Natural killer cell (primary cell): ENCODE results near the gene FBXW11. TPM values are rescaled to one million over a fixed set of nuclear protein-coding genes. Genes with fewer than 3 reads are reported as not detected.

Experiments
- ATAC-seq, 3 donors: fragments of 150-1000 bp in 2 of 3; fragments of 200-7000 bp in 1 of 3; cut with Tn5 transposase; 1 replicate in 1 of 3; 2 replicates in 2 of 3; pipeline ENCODE4 v1.10.0; 2021; ENCODE audit warnings: mild to moderate bottlenecking in 2 of 3, moderate library complexity in 2 of 3
- DNase-seq, 2 donors: peaks; one replicate each; pipeline versions ENCODE4 v3.0.0 to v3.0.0-alpha.2; 2013 to 2021; ENCODE audit warnings: mixed read lengths in 1 of 2
- H3K27ac ChIP-seq: one replicate; pipeline ENCODE4 v1.5.1; 2013; ENCODE audit warnings: mild to moderate bottlenecking, low read length
- H3K27me3 ChIP-seq: one replicate; pipeline ENCODE4 v1.6.1; 2013; ENCODE audit warnings: low read length; ENCODE audit not compliant: control insufficient read depth, insufficient read depth
- H3K36me3 ChIP-seq: one replicate; pipeline ENCODE4 v1.6.1; 2013; ENCODE audit warnings: low read length; ENCODE audit not compliant: control insufficient read depth, insufficient read depth
- H3K4me1 ChIP-seq: one replicate; pipeline ENCODE4 v1.6.1; 2013; ENCODE audit warnings: low read length; ENCODE audit not compliant: control insufficient read depth, insufficient read depth
- H3K4me3 ChIP-seq: one replicate; pipeline ENCODE4 v1.5.1; 2013; ENCODE audit warnings: low read length
- H3K9me3 ChIP-seq: one replicate; pipeline ENCODE4 v1.6.1; 2013; ENCODE audit warnings: low read length; ENCODE audit not compliant: control insufficient read depth, insufficient read depth
- H3K27ac Mint-ChIP-seq, 2 donors: one replicate each; pipeline ENCODE4 v1.8.0; 2022; ENCODE audit warnings: mild to moderate bottlenecking in 2 of 2, mixed read lengths in 2 of 2, moderate library complexity in 1 of 2
- H3K27me3 Mint-ChIP-seq, 2 donors: one replicate each; pipeline ENCODE4 v1.8.0; 2022; ENCODE audit warnings: low read depth in 2 of 2, mixed read lengths in 2 of 2
- H3K36me3 Mint-ChIP-seq: one replicate; pipeline ENCODE4 v1.8.0; 2022; ENCODE audit warnings: mixed read lengths
- H3K4me1 Mint-ChIP-seq, 2 donors: one replicate each; pipeline ENCODE4 v1.8.0; 2022; ENCODE audit warnings: mixed read lengths in 2 of 2
- H3K4me3 Mint-ChIP-seq: one replicate; pipeline ENCODE4 v1.8.0; 2022; ENCODE audit warnings: mild to moderate bottlenecking, moderate library complexity, mixed read lengths
- H3K9me3 Mint-ChIP-seq, 2 donors: one replicate each; pipeline ENCODE4 v1.8.0; 2022; ENCODE audit warnings: mixed read lengths in 2 of 2
- WGBS: methylation state at CpG from one replicate; pipeline ENCODE4 v1.1.7; 2013; ENCODE audit warnings: missing lambda C conversion rate; ENCODE audit not compliant: insufficient coverage; 5-methylcytosine and 5-hydroxymethylcytosine counted together
- intact Hi-C: fragments of 100-400 bp; cut with micrococcal nuclease; formaldehyde crosslinking; loops from one replicate; pipeline ENCODE4 v1.14.2; 2022
- total RNA-seq, 4 donors: library from RNA; stranded (reverse); fragments of 120-200 nt in 1 of 4; gene quantifications; one replicate each; pipeline versions ENCODE4 v1.2.3 to v1.2.4, GENCODE V29; 2013 to 2022
- TF ChIP-seq, protein P1 (sequence below): fragments of 200-600 bp; IDR thresholded peaks from one replicate; pipeline ENCODE4 v1.8.0; 2022; ENCODE audit warnings: antibody characterized with exemption

FBXW11 gene
- total RNA-seq, 3 donors from 2014 or later (not counting 1 experiment from before 2014, with no cell fraction given): 26.7 to 40.3 (median 39.5) TPM

DNA sequence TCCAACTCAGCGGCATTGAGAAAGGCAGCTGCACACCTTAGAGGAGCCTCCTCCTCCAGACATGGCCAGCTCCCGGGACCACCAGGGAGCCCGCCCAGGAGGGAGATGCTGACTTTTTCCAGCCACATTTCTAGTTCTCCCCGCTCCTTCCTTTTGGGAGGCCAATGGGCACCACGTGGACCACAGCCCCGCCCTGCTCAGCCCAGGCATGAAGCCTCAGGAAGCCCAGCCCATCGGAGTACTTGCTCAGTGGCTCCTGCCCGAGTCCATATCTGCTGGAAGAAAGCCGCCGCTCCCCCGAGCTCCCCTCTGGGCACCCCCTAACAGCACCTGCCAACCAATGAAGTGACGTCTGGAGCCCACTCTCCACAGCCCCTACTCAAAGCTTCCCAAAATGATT, 168.4 kb downstream of the FBXW11 start:
- H3K27me3 ChIP-seq: no peaks in the 10 kb centered on the region
- no peak for DNase-seq
- Mint-ChIP-seq H3K27me3 (peaks cover 0 to 2% of the 10 kb centered on the region in 2 donors), H3K36me3 (no peaks in the 10 kb centered on the region), H3K4me1 (peaks cover 21 to 22% of the 10 kb centered on the region in 2 donors), H3K9me3 (no peaks in the 10 kb centered on the region), H3K27ac (no peak overlapping the region), H3K4me3 (no peak overlapping the region)
- intact Hi-C loops: no loop called here
- H3K4me1 ChIP-seq: peaks cover 10% of the 10 kb centered on the region
- 81% methylated on average over 11 of the region's 12 CpGs for WGBS
- no peaks in the 10 kb centered on the region for H3K9me3 ChIP-seq
- TF ChIP-seq, protein P1, sequence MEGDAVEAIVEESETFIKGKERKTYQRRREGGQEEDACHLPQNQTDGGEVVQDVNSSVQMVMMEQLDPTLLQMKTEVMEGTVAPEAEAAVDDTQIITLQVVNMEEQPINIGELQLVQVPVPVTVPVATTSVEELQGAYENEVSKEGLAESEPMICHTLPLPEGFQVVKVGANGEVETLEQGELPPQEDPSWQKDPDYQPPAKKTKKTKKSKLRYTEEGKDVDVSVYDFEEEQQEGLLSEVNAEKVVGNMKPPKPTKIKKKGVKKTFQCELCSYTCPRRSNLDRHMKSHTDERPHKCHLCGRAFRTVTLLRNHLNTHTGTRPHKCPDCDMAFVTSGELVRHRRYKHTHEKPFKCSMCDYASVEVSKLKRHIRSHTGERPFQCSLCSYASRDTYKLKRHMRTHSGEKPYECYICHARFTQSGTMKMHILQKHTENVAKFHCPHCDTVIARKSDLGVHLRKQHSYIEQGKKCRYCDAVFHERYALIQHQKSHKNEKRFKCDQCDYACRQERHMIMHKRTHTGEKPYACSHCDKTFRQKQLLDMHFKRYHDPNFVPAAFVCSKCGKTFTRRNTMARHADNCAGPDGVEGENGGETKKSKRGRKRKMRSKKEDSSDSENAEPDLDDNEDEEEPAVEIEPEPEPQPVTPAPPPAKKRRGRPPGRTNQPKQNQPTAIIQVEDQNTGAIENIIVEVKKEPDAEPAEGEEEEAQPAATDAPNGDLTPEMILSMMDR: no peak
- H3K36me3 ChIP-seq: no peaks in the 10 kb centered on the region
- ATAC-seq: no peak
- no peak overlapping the region for H3K4me3 ChIP-seq
- no peak overlapping the region for H3K27ac ChIP-seq

GRCh38 chr5:171837522-171837921, 168.9 kb downstream of the FBXW11 start:
- H3K36me3 ChIP-seq: no peaks in the 10 kb centered on the region
- no peaks in the 10 kb centered on the region for H3K9me3 Mint-ChIP-seq
- H3K9me3 ChIP-seq: no peaks in the 10 kb centered on the region
- DNase-seq (no peak), ATAC-seq (no peak)
- peaks cover 21 to 22% of the 10 kb centered on the region in 2 donors for H3K4me1 Mint-ChIP-seq
- no peak overlapping the region for H3K27ac ChIP-seq
- H3K27ac Mint-ChIP-seq: no peak overlapping the region
- no peaks in the 10 kb centered on the region for H3K27me3 ChIP-seq
- TF ChIP-seq, protein P1: no peak
- H3K36me3 Mint-ChIP-seq: no peaks in the 10 kb centered on the region
- intact Hi-C loops: no loop called here
- no peak overlapping the region for H3K4me3 ChIP-seq
- peaks cover 0 to 2% of the 10 kb centered on the region in 2 donors for H3K27me3 Mint-ChIP-seq
- no peak overlapping the region for H3K4me3 Mint-ChIP-seq
- H3K4me1 ChIP-seq: peaks cover 10% of the 10 kb centered on the region

DNA sequence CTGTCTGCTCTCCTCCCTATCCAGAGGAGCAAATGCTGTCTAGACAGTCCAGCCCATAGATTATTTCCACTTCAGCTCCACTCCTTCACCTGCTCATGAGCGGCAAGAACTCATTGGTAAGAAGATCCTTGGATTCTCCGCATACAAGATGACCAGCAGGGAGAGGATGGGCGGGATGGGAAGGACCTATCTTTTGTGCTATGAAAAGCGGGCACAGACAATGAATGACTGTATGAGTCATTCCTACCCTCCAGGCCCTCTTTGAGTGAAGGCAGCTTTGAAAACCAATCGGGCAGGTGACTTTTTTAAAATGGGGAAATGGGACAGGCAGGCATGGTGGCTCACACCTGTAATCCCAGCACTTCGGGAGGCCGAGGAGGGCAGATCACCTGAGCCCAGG, 171.4 kb downstream of the FBXW11 start:
- no peaks in the 10 kb centered on the region for H3K27me3 ChIP-seq
- 82% methylated on average over 7 of the region's 7 CpGs for WGBS

GRCh38 chr5:171834461-171834860, 172.0 kb downstream of the FBXW11 start:
- Histone ChIP-seq H3K4me1 (no peaks in the 10 kb centered on the region), H3K27me3 (no peaks in the 10 kb centered on the region), H3K9me3 (no peaks in the 10 kb centered on the region), H3K27ac (no peak overlapping the region), H3K36me3 (no peaks in the 10 kb centered on the region), H3K4me3 (no peak overlapping the region)
- Mint-ChIP-seq H3K27ac (no peak overlapping the region), H3K9me3 (no peaks in the 10 kb centered on the region), H3K36me3 (no peaks in the 10 kb centered on the region), H3K27me3 (no peaks in the 10 kb centered on the region), H3K4me3 (no peak overlapping the region), H3K4me1 (no peaks in the 10 kb centered on the region)
- TF ChIP-seq, protein P1: no peak
- WGBS: 53% methylated on average over 2 of the region's 2 CpGs
- DNase-seq (no peak), ATAC-seq (no peak)
- intact Hi-C loops: no loop called here

More for the DNA sequence above, 171.4 kb downstream of the FBXW11 start:
- no peaks in the 10 kb centered on the region for H3K27me3 Mint-ChIP-seq
- intact Hi-C loops: no loop called here
- Histone ChIP-seq H3K4me3 (no peak overlapping the region), H3K9me3 (no peaks in the 10 kb centered on the region), H3K4me1 (peaks cover 2% of the 10 kb centered on the region), H3K36me3 (no peaks in the 10 kb centered on the region), H3K27ac (no peak overlapping the region)
- no peaks in the 10 kb centered on the region for H3K9me3 Mint-ChIP-seq
- H3K4me1 Mint-ChIP-seq: peaks cover 0 to 2% of the 10 kb centered on the region in 2 donors
- TF ChIP-seq, protein P1: no peak
- no peak for ATAC-seq
- no peaks in the 10 kb centered on the region for H3K36me3 Mint-ChIP-seq
- H3K4me3 Mint-ChIP-seq: no peak overlapping the region
- DNase-seq: no peak
- no peak overlapping the region for H3K27ac Mint-ChIP-seq
